H1 (cell line): Measurements from ENCODE around the gene ITGA5. TPM values are rescaled to one million over a fixed set of nuclear protein-coding genes. Genes with fewer than 3 reads are reported as not detected.

ENCODE experiments used
- EGR1 ChIP-seq: IDR thresholded peaks from 2 replicates; pipeline ENCODE4 v1.6.1; 2011; ENCODE audit warnings: low read depth, low read length, borderline replicate concordance
- EP300 ChIP-seq, 2 experiments: IDR thresholded peaks; 1 replicate in 1 of 2; 2 replicates in 1 of 2; pipeline ENCODE4 v1.6.1; 2011 to 2012; ENCODE audit warnings: low read depth in 2 of 2, low read length in 2 of 2, mild to moderate bottlenecking in 2 of 2, borderline replicate concordance in 1 of 2, inconsistent platforms in 1 of 2, moderate library complexity in 1 of 2
- HDAC2 ChIP-seq, 2 experiments: fragments of 300-600 bp in 1 of 2; sonication (generic) in 1 of 2; IDR thresholded peaks; 2 replicates each; pipeline ENCODE4 v1.6.1; 2011 to 2012; ENCODE audit warnings: low read depth in 2 of 2, low read length in 2 of 2, mild to moderate bottlenecking in 2 of 2, moderate library complexity in 2 of 2, borderline replicate concordance in 1 of 2, inconsistent platforms in 1 of 2
- JUN ChIP-seq: IDR thresholded peaks from 2 replicates; pipeline ENCODE4 v1.6.1; 2011; ENCODE audit warnings: low read depth, mild to moderate bottlenecking, improper control_type of control experiment, low read length
- KDM1A ChIP-seq: fragments of 200-600, 300-600 bp; sonication (generic); IDR thresholded peaks from 2 replicates; pipeline ENCODE4 v1.7.1; 2016; ENCODE audit warnings: mild to moderate bottlenecking, low read length, borderline replicate concordance
- POLR2AphosphoS5 ChIP-seq: IDR thresholded peaks from 2 replicates; pipeline ENCODE4 v1.6.1; 2011; ENCODE audit warnings: low read depth, low read length
- RFX5 ChIP-seq: IDR thresholded peaks from 2 replicates; pipeline ENCODE4 v1.6.1; 2011; ENCODE audit warnings: low read depth, low read length, improper control_type of control experiment, borderline replicate concordance
- SAP30 ChIP-seq: fragments of 300-600 bp; sonication (generic); IDR thresholded peaks from 2 replicates; pipeline ENCODE4 v1.7.1; 2012; ENCODE audit warnings: low read length, moderate library complexity, mild to moderate bottlenecking, inconsistent platforms; ENCODE audit not compliant: insufficient read depth, insufficient replicate concordance
- SP1 ChIP-seq: IDR thresholded peaks from 2 replicates; pipeline ENCODE4 v1.6.1; 2011; ENCODE audit warnings: low read depth, low read length
- polyA plus RNA-seq, 7 experiments: library from polyadenylated mRNA; depleted of rRNA in 3 of 7; stranded (reverse) in 5 of 7; unstranded in 2 of 7; fragments of >200 nt in 5 of 7; fragments of 200-250 nt in 2 of 7; gene quantifications; 1 replicate in 5 of 7; 2 replicates in 1 of 7; 4 replicates in 1 of 7; pipeline versions ENCODE4 v1.2.1 to v1.2.3, GENCODE V29; 2011 to 2013; ENCODE audit warnings: missing spikeins in 2 of 7, mixed read lengths in 2 of 7
- total RNA-seq: library from RNA; stranded (reverse); fragmentation: NEBNext Ultra II Directional; extraction: Animal tissue kit (Norgen Biotek cat#: 25700); gene quantifications from 2 replicates; pipeline ENCODE4 v1.2.1, GENCODE V29; 2021
- TF ChIP-seq, protein P1 (sequence below): IDR thresholded peaks from 2 replicates; pipeline ENCODE4 v1.6.1; 2012; ENCODE audit warnings: low read length, inconsistent platforms

The ITGA5 gene
- total and polyA plus RNA-seq, 2 of the 8 experiments (the other 6 are each of a cell fraction or from before 2014, with no cell fraction given) = 11.6 to 19.4 TPM

DNA sequence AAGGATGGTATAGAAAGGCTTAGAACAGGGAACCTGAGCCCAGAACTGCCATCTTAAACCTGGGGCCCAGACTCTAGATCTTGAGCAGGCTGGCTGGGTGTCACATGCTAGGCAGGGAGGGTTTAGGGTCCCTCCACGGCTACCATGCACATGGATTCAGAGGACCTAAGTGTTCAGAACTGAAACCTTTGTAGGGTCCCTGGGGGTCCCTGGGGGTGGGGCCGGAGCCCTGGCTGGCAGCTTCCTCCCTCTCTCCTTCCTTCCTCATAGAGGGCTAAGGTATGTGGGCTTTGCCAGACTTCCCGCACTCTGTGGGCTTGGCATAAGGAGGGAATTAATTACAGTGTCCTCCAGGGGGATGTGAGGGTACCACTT is 29.9 kb downstream of the ITGA5 start (continued):
- TF ChIP-seq SP1 (no peak), RFX5 (no peak), SAP30 (no peak), HDAC2 (IDR thresholded peaks at IDR 0.05; ENCODE audit: borderline replicate concordance in 1 of 2, low read depth in 2 of 2, low read length in 2 of 2) (no peak), EGR1 (no peak), KDM1A (no peak), EP300 (IDR thresholded peaks at IDR 0.05; ENCODE audit: borderline replicate concordance in 1 of 2, low read depth in 2 of 2, low read length in 2 of 2) (no peak), POLR2AphosphoS5 (no peak), JUN (no peak)
- TF ChIP-seq, protein P1, sequence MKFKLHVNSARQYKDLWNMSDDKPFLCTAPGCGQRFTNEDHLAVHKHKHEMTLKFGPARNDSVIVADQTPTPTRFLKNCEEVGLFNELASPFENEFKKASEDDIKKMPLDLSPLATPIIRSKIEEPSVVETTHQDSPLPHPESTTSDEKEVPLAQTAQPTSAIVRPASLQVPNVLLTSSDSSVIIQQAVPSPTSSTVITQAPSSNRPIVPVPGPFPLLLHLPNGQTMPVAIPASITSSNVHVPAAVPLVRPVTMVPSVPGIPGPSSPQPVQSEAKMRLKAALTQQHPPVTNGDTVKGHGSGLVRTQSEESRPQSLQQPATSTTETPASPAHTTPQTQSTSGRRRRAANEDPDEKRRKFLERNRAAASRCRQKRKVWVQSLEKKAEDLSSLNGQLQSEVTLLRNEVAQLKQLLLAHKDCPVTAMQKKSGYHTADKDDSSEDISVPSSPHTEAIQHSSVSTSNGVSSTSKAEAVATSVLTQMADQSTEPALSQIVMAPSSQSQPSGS = no peak
- TF ChIP-seq, all 59 proteins: peak for 0
